ENCODE data around the gene NSD2. TPM values are rescaled to one million over a fixed set of nuclear protein-coding genes. Genes with fewer than 3 reads are reported as not detected.
A peak's percentile ranks its signal among the peaks of the same experiment; 100 is the strongest.

The NSD2 gene
- total RNA-seq, 2 experiments from 2014 or later: 235 to 248 TPM

DNA sequence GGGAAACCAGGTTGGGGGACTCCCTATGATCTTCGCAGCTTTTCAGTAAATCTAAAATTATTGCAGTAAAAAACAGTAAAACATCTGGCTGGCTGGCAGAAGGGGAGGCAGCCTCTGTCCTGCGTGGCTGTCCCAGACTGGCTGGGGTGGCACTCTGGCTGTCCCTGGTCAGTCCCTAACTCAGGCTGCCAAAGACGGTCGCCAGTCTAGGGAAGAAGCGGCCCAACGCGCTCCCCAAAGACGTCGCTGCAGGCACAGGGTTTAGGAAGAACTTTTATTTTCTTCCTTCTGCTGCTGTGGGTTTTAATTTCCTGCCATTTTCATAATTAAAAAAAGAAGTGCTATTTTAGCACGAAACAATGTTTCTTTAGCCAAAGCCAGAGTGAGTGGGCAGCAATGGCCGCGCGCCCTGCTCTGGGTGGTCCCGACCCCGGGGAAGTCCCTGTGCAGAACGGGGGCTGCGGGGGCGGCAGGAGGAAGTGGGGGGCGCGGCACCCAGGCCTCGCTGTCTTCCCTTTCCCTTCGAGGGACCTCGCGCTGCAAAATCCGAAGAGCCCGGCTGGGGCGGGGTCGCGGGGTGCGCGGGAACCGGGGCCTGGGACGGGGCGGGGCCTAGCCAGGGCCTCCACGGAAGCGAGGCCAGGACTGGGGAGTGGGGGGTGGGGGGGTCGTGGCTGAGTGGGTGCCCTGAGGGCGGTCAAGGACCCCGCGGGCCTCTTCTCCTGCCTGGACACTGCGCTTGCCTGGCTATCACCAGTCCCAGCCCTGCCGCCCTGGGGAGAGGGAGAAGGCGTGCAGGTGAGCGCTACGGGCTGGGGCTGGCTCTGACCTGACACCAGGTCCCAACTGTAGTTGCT is 8.9 kb upstream of the NSD2 start:
- no peak overlapping the region for H3K27ac Mint-ChIP-seq
- DNase-seq: no peak
- no peaks in the 10 kb centered on the region for H3K36me3 Mint-ChIP-seq (ENCODE audit: low read depth)
- H3K27me3 Mint-ChIP-seq: no peaks in the 10 kb centered on the region
- H3K4me1 Mint-ChIP-seq: peaks cover 16% of the 10 kb centered on the region
- ChIA-PET CTCF (interaction anchor here (0.6 to 1.1 kb wide), 4 partner anchors 37 to 49 kb away, joined by 3 to 4 read pairs (median 3); no protein-coding TSS in a partner anchor), POLR2A (interaction anchor here (1.0 to 1.9 kb wide), 4 partner anchors 8 to 142 kb away, joined by 3 to 34 read pairs (median 4); partner anchors contain the start of genes NSD2 and TMEM129)
- H3K9me3 Mint-ChIP-seq: no peaks in the 10 kb centered on the region
- H3K4me3 Mint-ChIP-seq: no peak overlapping the region

GRCh38 chr4:1862961-1863296 is 8.3 kb upstream of the NSD2 start:
- Mint-ChIP-seq H3K36me3 (ENCODE audit: low read depth) (no peaks in the 10 kb centered on the region), H3K27me3 (no peaks in the 10 kb centered on the region), H3K4me3 (no peak overlapping the region), H3K27ac (no peak overlapping the region), H3K4me1 (peaks cover 16% of the 10 kb centered on the region), H3K9me3 (no peaks in the 10 kb centered on the region)
- POLR2A ChIA-PET: interaction anchor here (1.0 to 1.3 kb wide), 2 partner anchors 10 to 151 kb away, joined by 3 to 4 read pairs; partner anchors contain the start of gene SLBP
- no peak for DNase-seq
- CTCF ChIA-PET: no interaction called here

- DNase-seq: no peak
- ChIA-PET POLR2A (interaction anchor here (1.0 to 1.3 kb wide), 2 partner anchors 10 to 151 kb away, joined by 3 to 4 read pairs; partner anchors contain the start of gene SLBP), CTCF (no interaction called here)
- Mint-ChIP-seq H3K4me3 (no peak overlapping the region), H3K27ac (no peak overlapping the region), H3K9me3 (no peaks in the 10 kb centered on the region), H3K4me1 (peaks cover 18% of the 10 kb centered on the region), H3K27me3 (no peaks in the 10 kb centered on the region), H3K36me3 (ENCODE audit: low read depth) (no peaks in the 10 kb centered on the region)
Measured at GRCh38 chr4:1863297-1864033, 7.7 kb upstream of the NSD2 start.

DNA sequence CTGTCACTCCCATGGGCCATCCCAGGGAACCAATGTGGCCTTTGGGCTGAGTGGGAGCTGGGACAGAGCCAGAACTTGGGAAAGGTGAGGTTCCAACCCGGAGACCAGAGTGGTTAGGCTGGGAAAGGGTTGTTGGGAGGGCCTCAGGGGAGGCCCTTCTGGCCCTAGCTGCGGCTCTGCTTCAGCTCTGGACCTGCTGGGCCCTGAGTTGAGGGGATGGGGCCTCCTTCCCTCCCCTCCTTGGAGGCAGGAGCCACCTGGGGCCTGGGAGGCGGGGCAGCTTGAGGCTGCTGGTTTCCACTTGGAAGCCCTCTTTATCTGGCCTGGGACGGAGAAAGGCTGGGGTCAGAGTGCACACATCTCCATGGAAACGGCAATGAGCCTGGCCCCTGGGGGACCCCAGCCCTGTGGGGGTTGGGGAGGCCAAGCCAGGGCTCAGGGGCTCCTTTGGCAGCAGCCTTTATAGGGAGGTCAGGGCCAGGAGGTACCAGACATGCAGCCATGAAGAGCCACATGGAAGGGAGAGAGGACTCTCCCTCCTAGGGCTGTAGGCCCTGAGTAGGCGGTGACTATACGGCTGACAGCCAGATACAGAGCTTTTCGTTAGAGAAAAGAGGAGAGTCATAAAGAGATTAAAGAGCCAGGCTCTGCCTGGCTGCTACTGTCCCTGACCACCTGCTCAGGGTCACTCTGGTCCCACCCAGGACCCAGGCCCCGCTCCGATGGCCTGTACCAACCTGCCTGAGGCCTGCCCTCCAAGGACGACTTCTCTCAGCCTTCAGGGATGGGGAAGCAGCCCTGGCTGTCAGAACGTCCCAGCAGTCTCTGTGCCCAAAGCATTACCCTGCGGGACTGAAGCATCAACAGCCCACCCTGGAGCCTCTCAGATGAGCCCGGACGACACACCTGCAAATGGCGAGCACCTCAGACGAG is 6.9 kb upstream of the NSD2 start:
- Mint-ChIP-seq H3K4me1 (peaks cover 23% of the 10 kb centered on the region), H3K27ac (no peak overlapping the region), H3K9me3 (no peaks in the 10 kb centered on the region), H3K27me3 (no peaks in the 10 kb centered on the region), H3K4me3 (no peak overlapping the region), H3K36me3 (ENCODE audit: low read depth) (no peaks in the 10 kb centered on the region)
- CTCF ChIA-PET: interaction anchor here (0.7 kb wide), 1 partner anchor 552 kb away, joined by 3 read pairs; no protein-coding TSS in a partner anchor
- POLR2A ChIA-PET: interaction anchor here (0.6 to 4.6 kb wide), 2 partner anchors 7 to 14 kb away, joined by 3 to 27 read pairs; partner anchors contain the start of gene LETM1
- DNase-seq: no peak

- no peaks in the 10 kb centered on the region for H3K36me3 Mint-ChIP-seq (ENCODE audit: low read depth)
- H3K27me3 Mint-ChIP-seq: no peaks in the 10 kb centered on the region
- H3K9me3 Mint-ChIP-seq: no peaks in the 10 kb centered on the region
- no peak overlapping the region for H3K4me3 Mint-ChIP-seq
- no peak for DNase-seq
- no peak overlapping the region for H3K27ac Mint-ChIP-seq
- ChIA-PET POLR2A (interaction anchor here (4.6 kb wide), 1 partner anchor 9 kb away, joined by 27 read pairs; the partner anchor contains the start of gene LETM1), CTCF (no interaction called here)
- H3K4me1 Mint-ChIP-seq: peaks cover 29% of the 10 kb centered on the region
Measured at GRCh38 chr4:1866189-1866661, 5.0 kb upstream of the NSD2 start.

DNA sequence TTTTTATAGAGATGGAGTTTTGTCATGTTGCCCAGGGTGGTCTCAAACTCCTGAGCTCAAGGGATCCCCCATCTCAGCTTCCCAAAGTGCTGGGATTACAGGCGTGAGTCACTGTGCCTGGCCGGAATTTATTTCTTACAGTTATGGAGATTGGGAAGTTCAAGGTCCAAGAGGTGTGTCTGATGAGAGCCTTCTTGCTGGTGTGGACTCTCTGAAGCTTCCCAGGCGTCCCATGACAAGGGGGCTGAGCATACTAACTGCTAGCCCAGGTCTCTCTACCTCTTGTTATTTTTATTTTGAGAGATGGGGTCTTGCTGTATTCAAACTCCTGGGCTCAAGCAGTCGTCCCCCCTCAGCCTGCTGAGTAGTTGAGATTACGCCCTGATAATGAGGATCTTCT is 2.9 kb upstream of the NSD2 start:
- POLR2A ChIA-PET: interaction anchor here (1.0 to 4.6 kb wide), 2 partner anchors 8 to 11 kb away, joined by 3 to 27 read pairs; partner anchors contain the start of gene LETM1
- DNase-seq: no peak
- H3K27me3 Mint-ChIP-seq: no peaks in the 10 kb centered on the region
- no peak overlapping the region for H3K4me3 Mint-ChIP-seq
- H3K27ac Mint-ChIP-seq: no peak overlapping the region
- peaks cover 10% of the 10 kb centered on the region for H3K36me3 Mint-ChIP-seq (ENCODE audit: low read depth)
- H3K9me3 Mint-ChIP-seq: no peaks in the 10 kb centered on the region
- CTCF ChIA-PET: interaction anchor here (1.2 kb wide), 1 partner anchor 31 kb away, joined by 5 read pairs; no protein-coding TSS in a partner anchor
- H3K4me1 Mint-ChIP-seq: peaks cover 27% of the 10 kb centered on the region

DNA sequence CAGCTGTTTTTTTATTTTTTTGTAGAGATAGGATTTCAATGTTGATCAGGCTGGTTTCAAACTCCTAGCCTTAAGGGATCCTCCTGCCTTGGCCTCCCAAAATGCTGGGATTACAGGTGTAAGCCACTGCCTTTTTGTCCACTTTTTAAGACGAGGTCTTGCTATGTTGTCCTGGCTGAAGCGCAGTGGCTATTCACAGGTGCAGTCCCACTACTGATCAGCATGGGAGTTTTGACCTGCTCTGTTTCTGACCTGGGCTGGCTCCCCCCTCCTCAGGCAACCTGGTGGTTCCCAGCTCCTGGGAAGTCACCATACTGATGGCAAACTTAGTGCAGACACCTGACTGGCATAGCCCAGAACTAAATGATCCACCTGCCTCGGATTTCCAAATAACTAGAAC is 2.3 kb upstream of the NSD2 start:
- Mint-ChIP-seq H3K27me3 (no peaks in the 10 kb centered on the region), H3K4me1 (peaks cover 34% of the 10 kb centered on the region), H3K9me3 (no peaks in the 10 kb centered on the region), H3K36me3 (ENCODE audit: low read depth) (peaks cover 12% of the 10 kb centered on the region), H3K4me3 (no peak overlapping the region), H3K27ac (no peak overlapping the region)
- ChIA-PET POLR2A (interaction anchor here (1.0 to 4.6 kb wide), 2 partner anchors 8 to 12 kb away, joined by 3 to 27 read pairs; partner anchors contain the start of gene LETM1), CTCF (interaction anchor here (1.7 kb wide), 1 partner anchor 12 kb away, joined by 11 read pairs; the partner anchor contains the start of gene LETM1)
- no peak for DNase-seq

DNA sequence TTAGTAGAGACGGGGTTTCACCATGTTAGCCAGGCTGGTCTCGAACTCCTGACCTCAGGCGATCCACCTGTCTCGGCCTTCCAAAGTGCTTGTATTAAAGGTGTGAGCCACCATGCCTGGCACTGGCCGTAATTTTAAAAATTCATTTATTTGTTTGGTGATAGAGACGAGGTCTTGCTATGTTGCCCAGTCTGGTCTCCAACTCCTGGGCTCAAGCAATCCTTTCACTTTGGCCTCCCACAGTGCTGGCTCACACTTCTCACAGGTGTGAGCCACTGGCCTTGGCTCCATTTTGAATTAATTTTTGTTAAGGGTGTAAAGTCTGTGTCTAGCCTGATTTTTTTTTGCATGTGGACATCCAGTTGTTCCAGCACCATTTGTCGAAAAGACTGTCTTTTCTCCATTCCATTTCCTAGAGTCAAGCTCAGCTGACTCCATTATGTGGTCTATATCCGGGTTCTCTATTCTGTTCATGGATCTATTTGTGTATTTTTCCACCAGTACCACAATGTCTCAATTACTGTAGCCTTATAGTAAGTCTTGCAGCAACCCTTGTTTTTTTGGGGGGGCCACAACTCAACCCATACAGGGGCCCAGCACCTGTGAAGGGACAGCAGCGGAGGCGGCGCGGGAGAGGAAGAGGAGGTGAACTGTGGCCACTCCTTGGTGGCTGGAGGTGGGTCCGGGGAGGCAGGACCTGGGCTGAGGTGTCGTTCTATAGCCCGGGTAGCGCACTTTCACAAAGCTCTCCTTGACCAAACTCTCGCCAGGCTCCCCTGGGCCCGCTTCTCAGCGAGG is 1.5 kb upstream of the NSD2 start:
- DNase-seq: no peak
- peak overlapping the region; percentile 83 for H3K4me3 Mint-ChIP-seq
- H3K27ac Mint-ChIP-seq: peak overlapping the region; percentile 92
- no peaks in the 10 kb centered on the region for H3K27me3 Mint-ChIP-seq
- no peaks in the 10 kb centered on the region for H3K9me3 Mint-ChIP-seq
- POLR2A ChIA-PET: interaction anchor here (0.7 to 2.0 kb wide), 26 partner anchors 8 to 1066 kb away, joined by 3 to 100 read pairs (median 6); partner anchors contain the start of genes CTBP1, FGFR3, LETM1 and MAEA
- CTCF ChIA-PET: interaction anchor here (1.7 kb wide), 2 partner anchors 12 to 30 kb away, joined by 11 to 12 read pairs; partner anchors contain the start of gene LETM1
- H3K4me1 Mint-ChIP-seq: peaks cover 42% of the 10 kb centered on the region
- H3K36me3 Mint-ChIP-seq (ENCODE audit: low read depth): peaks cover 20% of the 10 kb centered on the region

DNA sequence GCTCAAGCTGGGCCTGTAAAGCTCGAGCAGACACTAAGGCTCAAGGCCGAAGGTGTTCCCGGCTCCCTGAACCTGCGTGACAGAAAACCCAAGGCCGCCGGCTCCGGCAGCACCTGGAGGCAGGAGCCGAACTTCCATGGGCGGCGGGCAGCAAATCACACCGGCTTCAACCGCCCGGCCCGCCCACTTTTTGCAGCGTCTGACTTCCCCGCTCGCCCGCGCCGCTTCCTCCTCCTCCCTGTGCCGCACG is 940 bp upstream of the NSD2 start:
- H3K9me3 Mint-ChIP-seq: no peaks in the 10 kb centered on the region
- ChIA-PET CTCF (interaction anchor here (1.7 kb wide), 2 partner anchors 13 to 29 kb away, joined by 11 to 12 read pairs; partner anchors contain the start of gene LETM1), POLR2A (interaction anchor here (0.7 to 2.0 kb wide), 33 partner anchors 9 to 1333 kb away, joined by 3 to 100 read pairs (median 5); partner anchors contain the start of genes CTBP1, FGFR3, GAK and LETM1)
- H3K4me3 Mint-ChIP-seq: peak overlapping the region; percentile 83
- peaks cover 46% of the 10 kb centered on the region for H3K4me1 Mint-ChIP-seq
- peak overlapping the region; percentile 92 for H3K27ac Mint-ChIP-seq
- peak; percentile 91 for DNase-seq
- H3K36me3 Mint-ChIP-seq (ENCODE audit: low read depth): peaks cover 21% of the 10 kb centered on the region
- no peaks in the 10 kb centered on the region for H3K27me3 Mint-ChIP-seq

DNA sequence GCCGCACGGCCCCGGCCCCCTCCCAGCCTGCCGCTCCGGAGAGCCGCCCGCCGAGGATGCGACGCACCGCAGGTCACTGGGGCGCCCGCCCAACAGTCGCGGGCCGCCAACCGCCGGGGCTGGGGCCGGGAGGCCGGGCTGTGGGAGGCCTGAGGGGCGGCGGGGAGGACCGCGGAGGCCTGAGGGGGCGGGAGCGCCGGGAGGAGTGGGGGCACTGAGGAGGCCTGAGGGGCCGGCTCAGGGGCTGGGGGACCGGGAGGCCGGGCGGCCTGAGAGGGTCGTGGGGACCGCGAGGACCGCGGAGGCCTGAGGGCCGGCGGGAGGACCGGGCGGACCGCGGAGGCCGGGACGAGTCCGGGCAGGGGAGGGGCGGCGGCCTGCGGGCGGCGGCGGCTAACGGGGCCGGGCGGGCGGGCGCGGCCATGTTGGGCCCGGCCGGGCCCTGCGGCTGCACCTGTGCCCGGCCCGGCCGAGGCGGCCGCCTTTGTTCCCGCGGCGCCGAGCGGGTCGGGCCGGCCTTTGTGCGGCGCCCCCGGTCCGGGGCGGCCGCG is 353 bp downstream of the NSD2 start:
- Mint-ChIP-seq H3K27ac (peak overlapping the region; percentile 40), H3K4me3 (peak overlapping the region; percentile 21), H3K36me3 (ENCODE audit: low read depth) (peaks cover 24% of the 10 kb centered on the region), H3K27me3 (no peaks in the 10 kb centered on the region), H3K9me3 (no peaks in the 10 kb centered on the region), H3K4me1 (peaks cover 53% of the 10 kb centered on the region)
- no peak for DNase-seq
- POLR2A ChIA-PET: interaction anchor here (1.8 kb wide), 1 partner anchor 20 kb away, joined by 17 read pairs; no protein-coding TSS in a partner anchor
- CTCF ChIA-PET: no interaction called here

DNA sequence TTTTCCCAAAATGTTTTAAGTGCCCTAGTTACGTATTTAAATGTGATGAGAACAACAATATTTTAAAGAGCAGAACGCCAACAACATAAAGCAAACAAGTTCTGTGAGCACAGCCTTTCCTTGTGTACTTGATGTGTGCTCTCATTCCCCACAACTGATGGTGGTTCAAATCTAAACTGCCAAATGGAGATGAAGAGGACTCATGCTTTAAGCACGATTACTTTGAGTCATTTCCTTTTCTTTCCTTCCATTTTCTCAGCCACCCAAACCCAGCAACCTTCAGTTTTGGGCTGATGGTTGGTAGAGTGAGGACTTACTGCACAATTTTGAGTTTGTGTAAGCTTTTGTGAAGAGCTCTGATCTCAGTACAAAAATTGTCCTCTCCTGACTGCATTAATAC is 1.7 kb downstream of the NSD2 start:
- peaks cover 31% of the 10 kb centered on the region for H3K36me3 Mint-ChIP-seq (ENCODE audit: low read depth)
- peak; percentile 57 for DNase-seq
- CTCF ChIA-PET: interaction anchor here (0.9 to 5.9 kb wide), 5 partner anchors 13 to 180 kb away, joined by 3 to 47 read pairs (median 3); partner anchors contain the start of gene LETM1
- H3K27ac Mint-ChIP-seq: peak overlapping the region; percentile 99
- POLR2A ChIA-PET: interaction anchor here (0.7 to 3.4 kb wide), 19 partner anchors 10 to 293 kb away, joined by 3 to 25 read pairs (median 4); partner anchors contain the start of genes LETM1, SLBP, TACC3 and TMEM129
- peak overlapping the region; percentile 99 for H3K4me3 Mint-ChIP-seq
- H3K27me3 Mint-ChIP-seq: no peaks in the 10 kb centered on the region
- H3K4me1 Mint-ChIP-seq: peaks cover 60% of the 10 kb centered on the region
- H3K9me3 Mint-ChIP-seq: no peaks in the 10 kb centered on the region
